Fibroblast of villous mesenchyme (primary cell): ENCODE results near the gene AMY1B. TPM values are rescaled to one million over a fixed set of nuclear protein-coding genes. Genes with fewer than 3 reads are reported as not detected.

Experiments
- small RNA-seq: library from RNA; depleted of rRNA; stranded (forward); fragments of <200 nt; gene quantifications from one replicate; pipeline ENCODE3, GENCODE V24; 2012
- total RNA-seq: library from RNA; depleted of rRNA; stranded (reverse); fragments of >200 nt; gene quantifications from 2 replicates; pipeline ENCODE4 v1.2.3, GENCODE V29; 2012

Gene AMY1B
- total RNA-seq, 1 donor: not detected

Small RNAs within 50 kb of the gene (small RNA-seq; reads per million reads assigned to genes)
- not detected for gene AC105272.1

Other genes starting within 250 kb of the AMY1B start
- gene RNPC3, start 170.5 kb downstream of the AMY1B start, total RNA-seq: 12.9 and 16.0 TPM in 2 replicates
- gene AMY2B, start 124.6 kb downstream of the AMY1B start, total RNA-seq: 2.9 and 3.5 TPM in 2 replicates
- not detected in 2 replicates for gene AMY2A, start 78.8 kb downstream of the AMY1B start, total RNA-seq
- not detected in 2 replicates for gene AMY1A, start 40.5 kb downstream of the AMY1B start, total RNA-seq
- not detected in 2 replicates for gene AMY1C, start 53.7 kb upstream of the AMY1B start, total RNA-seq